Gastrocnemius medialis (tissue), 4 donors: ENCODE measurements around the gene HLCS. TPM values are rescaled to one million over a fixed set of nuclear protein-coding genes. Genes with fewer than 3 reads are reported as not detected.

Experiments used
- ATAC-seq, 2 donors: fragments of 150-250 bp; one replicate each; pipeline ENCODE4 v1.9.1; 2016
- DNase-seq, 2 donors: peaks; one replicate each; pipeline ENCODE4 v3.0.0-alpha.2; 2019
- H3K27ac ChIP-seq, 4 donors: fragments of 200-600 bp; sonication (generic); 1 replicate in 1 of 4; 2 replicates in 3 of 4; pipeline ENCODE4 v1.5.1; 2016 to 2018; ENCODE audit warnings: mild to moderate bottlenecking in 2 of 4, moderate library complexity in 1 of 4
- H3K27me3 ChIP-seq, 3 donors: fragments of 200-600 bp; sonication (generic) in 2 of 3; 1 replicate in 1 of 3; 2 replicates in 2 of 3; pipeline versions ENCODE4 v1.5.1 to v1.6.0; 2016 to 2019; ENCODE audit warnings: mild to moderate bottlenecking in 1 of 3, moderate library complexity in 1 of 3
- H3K36me3 ChIP-seq, 2 donors: fragments of 200-600 bp; sonication (generic) in 1 of 2; one replicate each; pipeline ENCODE4 v1.5.1; 2017 to 2018
- H3K4me1 ChIP-seq, 2 donors: fragments of 200-600 bp; sonication (generic) in 1 of 2; one replicate each; pipeline ENCODE4 v1.5.1; 2016 to 2017; ENCODE audit warnings: mild to moderate bottlenecking in 2 of 2
- H3K4me3 ChIP-seq, 4 donors: fragments of 200-600 bp; sonication (generic) in 3 of 4; 1 replicate in 1 of 4; 2 replicates in 3 of 4; pipeline ENCODE4 v1.5.1; 2016 to 2019; ENCODE audit warnings: mild to moderate bottlenecking in 2 of 4
- H3K9me3 ChIP-seq, 3 donors: fragments of 200-600 bp; sonication (generic) in 2 of 3; 1 replicate in 1 of 3; 2 replicates in 2 of 3; pipeline ENCODE4 v1.5.1; 2016 to 2019
- CTCF ChIP-seq, 5 experiments: fragments of 450-650 bp in 3 of 5; fragments of 200-600 bp in 2 of 5; sonication (generic) in 2 of 5; IDR thresholded peaks in 4 of 5; conservative IDR thresholded peaks in 1 of 5; 1 replicate in 4 of 5; 2 replicates in 1 of 5; pipeline ENCODE4 v1.5.1; 2016 to 2019; ENCODE audit warnings: antibody characterized with exemption in 5 of 5, mild to moderate bottlenecking in 3 of 5, moderate library complexity in 3 of 5
- POLR2A ChIP-seq, 2 donors: fragments of 450-650 bp; IDR thresholded peaks; one replicate each; pipeline ENCODE4 v1.6.1; 2017; ENCODE audit warnings: antibody characterized with exemption in 2 of 2, mild to moderate bottlenecking in 2 of 2, moderate library complexity in 2 of 2
- in situ Hi-C, 4 donors: fragments of 200-750 bp; cut with MboI; loops; one replicate each; pipeline versions ENCODE4 v1.15.0 to v1.8.0; 2017; ENCODE audit warnings: low sequenced_read_pairs in 4 of 4
- intact Hi-C: fragments of 100-400 bp; cut with DNase I; formaldehyde crosslinking; loops from one replicate; pipeline ENCODE4 v1.15.1; 2023; ENCODE audit warnings: low total_unique reads
- total RNA-seq, 4 donors: library from RNA; depleted of rRNA; stranded (reverse); fragments of >200 nt; gene quantifications; one replicate each; pipeline versions ENCODE4 v1.1.0 to v1.2.3, GENCODE V29; 2016

The HLCS gene
- total RNA-seq, 4 donors from 2014 or later, result 10.6 to 18.4 (median 15.4) TPM

DNA sequence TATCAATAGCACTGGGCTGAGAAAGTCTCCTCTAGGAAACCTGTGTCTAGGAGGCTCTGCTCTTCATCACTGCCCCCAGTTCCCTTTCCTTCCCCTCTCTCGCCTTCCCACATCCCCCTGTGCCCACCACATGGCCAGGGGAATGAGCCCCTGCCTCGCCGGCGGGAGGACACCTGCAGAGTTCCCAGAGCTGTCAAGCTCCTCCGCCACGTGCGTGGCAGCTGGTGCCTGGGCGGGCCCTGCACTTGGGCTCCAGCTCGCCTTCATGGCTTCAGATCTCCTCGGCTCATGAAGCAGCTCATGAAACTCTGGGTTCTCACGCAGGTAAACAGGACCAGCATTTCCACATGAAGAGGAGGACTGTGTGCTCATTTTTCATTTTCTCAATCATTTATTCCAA is 204.8 kb downstream of the HLCS start:
- no peaks in the 10 kb centered on the region for H3K27me3 ChIP-seq
- intact Hi-C loops (no loop called here), in situ Hi-C loops (no loop called here)
- peaks cover 0 to 5% of the 10 kb centered on the region in 2 donors for H3K4me1 ChIP-seq
- no peak for ATAC-seq
- H3K36me3 ChIP-seq, result peaks cover 0 to 3% of the 10 kb centered on the region in 2 donors
- no peak overlapping the region for H3K27ac ChIP-seq
- no peak overlapping the region for H3K4me3 ChIP-seq
- no peak for TF ChIP-seq CTCF (IDR thresholded peaks at IDR 0.05 in 4 of 5, conservative IDR thresholded peaks at IDR 0.05 in 1 of 5)
- no peak for TF ChIP-seq POLR2A (IDR thresholded peaks at IDR 0.05)
- DNase-seq, result no peak
- no peaks in the 10 kb centered on the region for H3K9me3 ChIP-seq

- intact Hi-C loops (no loop called here), in situ Hi-C loops (loop anchor here in 1 of 4 donors (10.0 kb wide), 1 partner anchor 165 kb away; no protein-coding TSS in a partner anchor)
- Histone ChIP-seq H3K9me3 (no peaks in the 10 kb centered on the region), H3K36me3 (no peaks in the 10 kb centered on the region), H3K27ac (no peak overlapping the region), H3K27me3 (no peaks in the 10 kb centered on the region), H3K4me3 (no peak overlapping the region), H3K4me1 (peaks cover 0 to 5% of the 10 kb centered on the region in 2 donors)
- TF ChIP-seq CTCF (IDR thresholded peaks at IDR 0.05 in 4 of 5, conservative IDR thresholded peaks at IDR 0.05 in 1 of 5) (no peak), POLR2A (IDR thresholded peaks at IDR 0.05) (no peak)
- no peak for ATAC-seq
- DNase-seq, result no peak
Observed at GRCh38 chr21:36759348-36760083, 207.0 kb downstream of the HLCS start.

DNA sequence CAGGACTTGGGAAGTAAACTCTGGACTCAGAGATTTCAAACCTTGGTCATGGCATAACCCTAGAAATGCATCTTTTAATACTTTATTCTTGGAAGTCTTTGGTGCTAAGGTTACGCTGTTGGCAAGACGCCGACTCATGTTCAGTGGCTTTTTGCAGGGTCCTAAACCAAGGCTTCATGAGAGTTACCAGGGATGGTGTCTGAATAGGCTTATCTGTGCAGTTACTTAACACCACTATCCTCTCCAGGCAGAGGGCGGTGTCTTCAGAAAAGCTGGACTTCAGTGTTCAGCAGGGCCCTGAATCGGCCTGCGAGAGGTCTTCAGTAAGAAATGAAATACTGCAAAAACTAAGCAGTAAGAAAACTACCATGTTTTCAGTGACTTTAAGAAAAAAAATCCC is 209.3 kb downstream of the HLCS start:
- Histone ChIP-seq H3K27ac (no peak overlapping the region), H3K9me3 (no peaks in the 10 kb centered on the region), H3K36me3 (no peaks in the 10 kb centered on the region), H3K4me1 (peaks cover 0 to 5% of the 10 kb centered on the region in 2 donors), H3K27me3 (no peaks in the 10 kb centered on the region), H3K4me3 (no peak overlapping the region)
- intact Hi-C loops (no loop called here), in situ Hi-C loops (loop anchor here in 1 of 4 donors (10.0 kb wide), 1 partner anchor 168 kb away; no protein-coding TSS in a partner anchor)
- no peak for TF ChIP-seq POLR2A (IDR thresholded peaks at IDR 0.05)
- TF ChIP-seq CTCF (IDR thresholded peaks at IDR 0.05 in 4 of 5, conservative IDR thresholded peaks at IDR 0.05 in 1 of 5), result no peak
- ATAC-seq (no peak), DNase-seq (no peak)

DNA sequence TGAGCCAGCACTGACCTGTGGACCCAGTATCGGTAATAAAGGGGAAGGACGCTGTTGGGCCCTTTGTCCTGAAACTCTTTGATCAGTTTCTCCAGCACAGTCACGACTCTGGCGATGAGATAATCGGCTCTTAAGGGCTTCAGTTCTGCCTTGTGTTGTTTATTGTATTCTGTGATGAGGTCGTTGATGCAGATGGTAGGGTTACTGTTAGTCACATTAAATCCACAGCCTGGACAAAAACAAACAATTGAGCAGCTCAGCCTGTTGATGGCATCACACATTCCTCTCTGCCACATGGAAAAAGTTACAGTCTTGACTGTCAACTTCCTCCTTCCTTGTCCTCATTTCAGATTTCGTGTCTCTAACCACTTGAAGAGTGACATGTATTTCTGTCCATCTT is 209.9 kb downstream of the HLCS start:
- no peaks in the 10 kb centered on the region for H3K9me3 ChIP-seq
- ATAC-seq (no peak), DNase-seq (no peak)
- H3K36me3 ChIP-seq, result no peaks in the 10 kb centered on the region
- H3K27ac ChIP-seq, result no peak overlapping the region
- in situ Hi-C loops (loop anchor here in 1 of 4 donors (10.0 kb wide), 1 partner anchor 168 kb away; no protein-coding TSS in a partner anchor), intact Hi-C loops (no loop called here)
- no peak for TF ChIP-seq CTCF (IDR thresholded peaks at IDR 0.05 in 4 of 5, conservative IDR thresholded peaks at IDR 0.05 in 1 of 5)
- no peak for TF ChIP-seq POLR2A (IDR thresholded peaks at IDR 0.05)
- H3K4me3 ChIP-seq, result no peak overlapping the region
- H3K27me3 ChIP-seq, result no peaks in the 10 kb centered on the region
- peaks cover 0 to 5% of the 10 kb centered on the region in 2 donors for H3K4me1 ChIP-seq
